AG09319 (cell line): Measurements from ENCODE around the gene IGF2.

ENCODE experiments used
- DNase-seq: peaks from one replicate; pipeline ENCODE4 v3.0.0-alpha.2; 2010; ENCODE audit warnings: low read depth; ENCODE audit errors: extremely low read depth
- TF ChIP-seq, protein P1 (sequence below): IDR thresholded peaks from 2 replicates; pipeline ENCODE4 v1.5.1; 2011; ENCODE audit warnings: low read depth, mild to moderate bottlenecking, inconsistent platforms, low read length, moderate library complexity

The IGF2 gene, protein sequence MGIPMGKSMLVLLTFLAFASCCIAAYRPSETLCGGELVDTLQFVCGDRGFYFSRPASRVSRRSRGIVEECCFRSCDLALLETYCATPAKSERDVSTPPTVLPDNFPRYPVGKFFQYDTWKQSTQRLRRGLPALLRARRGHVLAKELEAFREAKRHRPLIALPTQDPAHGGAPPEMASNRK

DNA sequence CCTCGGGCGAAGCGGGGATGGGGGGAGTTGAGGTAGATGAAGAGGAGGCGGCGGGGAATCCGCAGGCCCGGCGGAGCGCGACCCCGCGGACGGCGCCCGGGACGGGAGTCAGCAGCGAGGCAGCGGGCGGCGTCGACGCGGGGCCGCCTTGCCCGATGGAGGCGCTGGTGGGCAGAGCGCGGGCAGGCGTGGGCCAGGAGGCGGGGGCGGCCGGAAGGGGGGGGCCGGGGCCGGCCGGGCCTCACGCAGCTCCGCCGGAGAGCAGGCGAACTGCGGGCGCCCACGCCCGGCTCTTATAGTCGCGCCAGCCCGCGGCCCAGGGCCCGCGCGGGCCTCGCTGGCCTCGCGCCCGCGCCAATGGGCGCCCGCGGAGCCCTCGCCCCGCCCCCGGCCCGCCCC is at the start of gene IGF2:
TSS of gene IGF2 (minus strand) at position 267 of the 399 bp plus-strand sequence. CDS start 3,866 bp downstream, outside the sequence.
- TF ChIP-seq, protein P1, sequence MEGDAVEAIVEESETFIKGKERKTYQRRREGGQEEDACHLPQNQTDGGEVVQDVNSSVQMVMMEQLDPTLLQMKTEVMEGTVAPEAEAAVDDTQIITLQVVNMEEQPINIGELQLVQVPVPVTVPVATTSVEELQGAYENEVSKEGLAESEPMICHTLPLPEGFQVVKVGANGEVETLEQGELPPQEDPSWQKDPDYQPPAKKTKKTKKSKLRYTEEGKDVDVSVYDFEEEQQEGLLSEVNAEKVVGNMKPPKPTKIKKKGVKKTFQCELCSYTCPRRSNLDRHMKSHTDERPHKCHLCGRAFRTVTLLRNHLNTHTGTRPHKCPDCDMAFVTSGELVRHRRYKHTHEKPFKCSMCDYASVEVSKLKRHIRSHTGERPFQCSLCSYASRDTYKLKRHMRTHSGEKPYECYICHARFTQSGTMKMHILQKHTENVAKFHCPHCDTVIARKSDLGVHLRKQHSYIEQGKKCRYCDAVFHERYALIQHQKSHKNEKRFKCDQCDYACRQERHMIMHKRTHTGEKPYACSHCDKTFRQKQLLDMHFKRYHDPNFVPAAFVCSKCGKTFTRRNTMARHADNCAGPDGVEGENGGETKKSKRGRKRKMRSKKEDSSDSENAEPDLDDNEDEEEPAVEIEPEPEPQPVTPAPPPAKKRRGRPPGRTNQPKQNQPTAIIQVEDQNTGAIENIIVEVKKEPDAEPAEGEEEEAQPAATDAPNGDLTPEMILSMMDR = no peak
- DNase-seq = no peak

DNA sequence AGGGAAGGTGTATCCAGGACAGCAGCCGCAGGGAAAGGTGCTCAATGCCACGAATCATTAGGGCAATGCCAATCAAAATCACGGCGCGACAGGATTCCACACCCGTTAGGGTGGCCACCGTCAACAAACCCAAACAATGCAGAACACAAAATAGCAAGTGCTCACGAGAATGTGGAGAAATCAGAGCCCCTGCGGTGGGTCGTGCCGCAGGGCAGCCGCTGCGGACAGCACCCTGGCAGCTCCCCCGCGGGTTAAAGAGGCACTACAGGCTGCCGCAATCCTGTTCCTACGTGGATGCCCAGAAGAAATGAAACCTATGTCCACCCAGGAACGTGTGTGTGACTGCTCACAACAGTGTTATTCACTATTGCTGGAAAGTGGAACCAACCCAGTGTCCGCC is 49.6 kb upstream of the IGF2 start:
- no peak for DNase-seq
- TF ChIP-seq, protein P1 = no peak

DNA sequence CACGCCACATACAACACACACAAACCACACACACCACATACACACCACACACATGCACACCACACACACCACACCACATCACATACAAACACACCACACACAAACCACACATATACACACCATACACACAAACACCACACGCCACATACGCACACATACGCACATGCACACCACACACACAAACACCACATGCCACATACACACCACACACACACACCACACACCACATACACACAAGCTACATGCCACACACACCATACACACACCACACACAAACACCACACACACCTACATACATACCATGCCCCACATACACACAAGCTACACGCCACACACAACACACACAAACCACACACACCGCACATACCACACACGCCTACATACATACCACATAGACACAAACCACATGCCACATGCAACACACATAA is 48.1 kb upstream of the IGF2 start:
- TF ChIP-seq, protein P1 = no peak
- no peak for DNase-seq

DNA sequence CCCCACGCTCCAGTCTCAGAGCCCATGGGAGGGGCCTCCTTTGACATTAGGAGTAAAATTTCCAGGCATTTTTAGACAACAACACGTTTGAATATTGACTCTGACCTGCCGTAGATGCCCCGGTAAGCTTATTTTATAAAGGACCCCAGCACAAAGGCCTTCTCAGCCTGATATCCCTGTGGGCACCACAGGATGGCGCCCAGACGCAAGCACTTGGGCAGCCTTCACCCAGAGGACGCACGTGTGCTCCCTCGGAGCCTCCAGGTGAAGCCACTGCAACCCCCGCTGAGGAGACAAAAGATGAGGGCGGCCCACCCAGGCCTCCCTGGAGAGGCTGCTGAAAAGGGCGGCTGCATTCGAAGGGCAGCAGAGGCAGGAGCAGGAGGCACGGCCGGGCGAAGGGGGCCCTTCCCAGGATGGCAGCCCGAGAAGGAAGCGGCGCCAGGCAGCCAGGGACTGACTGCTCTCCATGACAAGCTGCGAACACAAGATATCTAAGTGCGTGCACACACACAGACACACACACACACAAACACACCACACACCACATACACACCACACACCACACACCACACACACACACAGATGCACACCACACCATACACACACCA is 47.6 kb upstream of the IGF2 start:
- DNase-seq = no peak
- TF ChIP-seq, protein P1 = no peak; the same call in 1 of the 2 replicates

GRCh38 chr11:2185324-2186085 is 46.3 kb upstream of the IGF2 start:
- TF ChIP-seq, protein P1 = no peak
- DNase-seq = no peak

- TF ChIP-seq, protein P1 = no peak
Measured at GRCh38 chr11:2182692-2183474, 43.7 kb upstream of the IGF2 start.

More at GRCh38 chr11:2182692-2183474, 43.7 kb upstream of the IGF2 start:
- DNase-seq = no peak
